Testis (tissue), 3 donors: ENCODE data around the gene ENTPD6. TPM values are rescaled to one million over a fixed set of nuclear protein-coding genes. Genes with fewer than 3 reads are reported as not detected.

Experiments used
- DNase-seq: peaks from one replicate; pipeline ENCODE4 v3.0.0-alpha.2; 2019
- H3K27ac ChIP-seq, 2 donors: fragments of 200-600 bp; sonication (generic); one replicate each; pipeline ENCODE4 v1.5.1; 2019
- H3K27me3 ChIP-seq: fragments of 200-600 bp; sonication (generic); one replicate; pipeline ENCODE4 v1.5.1; 2019
- H3K36me3 ChIP-seq: fragments of 200-600 bp; sonication (generic); one replicate; pipeline ENCODE4 v1.5.1; 2017; ENCODE audit warnings: low read depth; ENCODE audit errors: missing control alignments
- H3K4me1 ChIP-seq: fragments of 200-600 bp; sonication (generic); one replicate; pipeline ENCODE4 v1.5.1; 2019
- H3K4me3 ChIP-seq, 2 donors: fragments of 200-600 bp; sonication (generic); one replicate each; pipeline ENCODE4 v1.5.1; 2017 to 2019
- H3K9me3 ChIP-seq: fragments of 200-600 bp; sonication (generic); one replicate; pipeline ENCODE4 v1.5.1; 2017
- CTCF ChIP-seq, 3 experiments: fragments of 450-650 bp in 2 of 3; fragments of 200-600 bp in 1 of 3; sonication (generic) in 1 of 3; IDR thresholded peaks; one replicate each; pipeline ENCODE4 v1.5.1; 2016 to 2019; ENCODE audit warnings: antibody characterized with exemption in 3 of 3, mild to moderate bottlenecking in 2 of 3, moderate library complexity in 1 of 3
- POLR2A ChIP-seq: fragments of 450-650 bp; IDR thresholded peaks from one replicate; pipeline ENCODE4 v1.6.1; 2017; ENCODE audit warnings: antibody characterized with exemption, mild to moderate bottlenecking, moderate library complexity
- WGBS, 2 donors: methylation state at CpG; one replicate each; pipeline ENCODE4 v1.1.5; 2018; 5-methylcytosine and 5-hydroxymethylcytosine counted together
- intact Hi-C: fragments of 100-400 bp; cut with DNase I; formaldehyde crosslinking; loops from one replicate; pipeline ENCODE4 v1.15.1; 2023; ENCODE audit warnings: low total_unique reads
- polyA plus RNA-seq: library from polyadenylated mRNA; stranded (reverse); fragments of 350-450 nt; fragmentation: Illumina TruSeq; extraction: RNeasy Lipid Tissue Mini Kit (QIAGEN cat#74804); gene quantifications from one replicate; pipeline ENCODE4 v1.2.3, GENCODE V29; 2014; ENCODE audit warnings: low read depth, low replicate concordance; ENCODE audit not compliant: insufficient read depth
- total RNA-seq, 2 donors: library from RNA; depleted of rRNA; stranded (reverse); fragments of >200 nt; gene quantifications; one replicate each; pipeline ENCODE4 v1.2.3, GENCODE V29; 2016

Gene ENTPD6
- total and polyA plus RNA-seq, 3 donors from 2014 or later = 80.7 to 204 (median 157) TPM

- Histone ChIP-seq H3K4me3 (no peak overlapping the region), H3K9me3 (no peaks in the 10 kb centered on the region), H3K4me1 (peaks cover 18% of the 10 kb centered on the region), H3K27me3 (no peaks in the 10 kb centered on the region), H3K36me3 (no peaks in the 10 kb centered on the region), H3K27ac (no peak overlapping the region)
- intact Hi-C loops = no loop called here
- DNase-seq = no peak
- 89 to 93% methylated on average over 13 to 22 of the region's 22 CpGs for WGBS, 2 donors
- TF ChIP-seq CTCF (IDR thresholded peaks at IDR 0.05) (no peak), POLR2A (no peak)
Observed at GRCh38 chr20:25207149-25207959, 11.8 kb downstream of the ENTPD6 start.

GRCh38 chr20:25207960-25208534 is 12.5 kb downstream of the ENTPD6 start:
- 68 to 76% methylated on average over 9 of the region's 9 CpGs for WGBS, 2 donors
- TF ChIP-seq CTCF (IDR thresholded peaks at IDR 0.05) = no peak
- TF ChIP-seq POLR2A = no peak
- intact Hi-C loops = no loop called here
- no peak for DNase-seq
- Histone ChIP-seq H3K9me3 (no peaks in the 10 kb centered on the region), H3K27me3 (no peaks in the 10 kb centered on the region), H3K27ac (no peak overlapping the region), H3K4me3 (no peak overlapping the region), H3K36me3 (no peaks in the 10 kb centered on the region), H3K4me1 (peaks cover 18% of the 10 kb centered on the region)

GRCh38 chr20:25209400-25209799 is 13.9 kb downstream of the ENTPD6 start:
- no peak overlapping the region for H3K4me3 ChIP-seq
- H3K27me3 ChIP-seq = no peaks in the 10 kb centered on the region
- H3K9me3 ChIP-seq = no peaks in the 10 kb centered on the region
- intact Hi-C loops = no loop called here
- DNase-seq = no peak
- H3K4me1 ChIP-seq = peaks cover 18% of the 10 kb centered on the region
- H3K36me3 ChIP-seq = no peaks in the 10 kb centered on the region
- H3K27ac ChIP-seq = no peak overlapping the region
- WGBS, 2 donors = 95 to 96% methylated on average over 1 of the region's 1 CpG
- no peak for TF ChIP-seq POLR2A
- no peak for TF ChIP-seq CTCF (IDR thresholded peaks at IDR 0.05)

GRCh38 chr20:25209911-25210310 is 14.4 kb downstream of the ENTPD6 start:
- Histone ChIP-seq H3K4me1 (peaks cover 18% of the 10 kb centered on the region), H3K9me3 (no peaks in the 10 kb centered on the region), H3K4me3 (no peak overlapping the region), H3K27ac (no peak overlapping the region), H3K27me3 (no peaks in the 10 kb centered on the region), H3K36me3 (no peaks in the 10 kb centered on the region)
- intact Hi-C loops = no loop called here
- TF ChIP-seq POLR2A (no peak), CTCF (IDR thresholded peaks at IDR 0.05) (no peak)
- WGBS, 2 donors = 96% methylated on average over 12 of the region's 12 CpGs
- DNase-seq = no peak
